PFSK-1 (cell line): ENCODE data around the gene MORN5.

Source experiments
- FOXP2 ChIP-seq: optimal IDR thresholded peaks from 2 replicates; pipeline ENCODE3; 2011; ENCODE audit warnings: borderline replicate concordance, control low read depth, inconsistent platforms; ENCODE audit not compliant: insufficient read depth; ENCODE audit errors: extremely low read length, extremely low read depth
- POLR2AphosphoS5 ChIP-seq: IDR thresholded peaks from 2 replicates; pipeline ENCODE4 v1.6.1; 2012; ENCODE audit warnings: low read depth, mild to moderate bottlenecking, control low read depth, low read length, moderate library complexity
- REST ChIP-seq, 2 experiments: IDR thresholded peaks; 2 replicates each; pipeline versions ENCODE4 v1.6.1 to v1.8.0; 2011 to 2012; ENCODE audit warnings: low read depth in 2 of 2, low read length in 2 of 2, control low read depth in 1 of 2, inconsistent platforms in 1 of 2, mild to moderate bottlenecking in 1 of 2, moderate library complexity in 1 of 2; ENCODE audit not compliant: insufficient read depth in 1 of 2
- SIN3A ChIP-seq: IDR thresholded peaks from 2 replicates; pipeline ENCODE4 v1.6.1; 2012; ENCODE audit warnings: mild to moderate bottlenecking, low read length, moderate library complexity, borderline replicate concordance; ENCODE audit not compliant: insufficient read depth
- TAF1 ChIP-seq: IDR thresholded peaks from 2 replicates; pipeline ENCODE4 v1.6.1; 2012; ENCODE audit warnings: low read length, control low read depth, borderline replicate concordance; ENCODE audit not compliant: insufficient read depth

Gene MORN5

GRCh38 chr9:122239722-122240121, 80.0 kb downstream of the MORN5 start:
- TF ChIP-seq FOXP2: no peak
- TF ChIP-seq REST (IDR thresholded peaks at IDR 0.05; ENCODE audit: insufficient read depth in 1 of 2, low read depth in 2 of 2, low read length in 2 of 2): no peak
- TF ChIP-seq SIN3A: no peak
- no peak for TF ChIP-seq POLR2AphosphoS5
- TF ChIP-seq TAF1: no peak

GRCh38 chr9:122244349-122244748, 84.6 kb downstream of the MORN5 start:
- TF ChIP-seq SIN3A (no peak), TAF1 (no peak), POLR2AphosphoS5 (no peak), FOXP2 (no peak), REST (IDR thresholded peaks at IDR 0.05; ENCODE audit: insufficient read depth in 1 of 2, low read depth in 2 of 2, low read length in 2 of 2) (no peak)

GRCh38 chr9:122246666-122247065, 87.0 kb downstream of the MORN5 start:
- no peak for TF ChIP-seq FOXP2
- no peak for TF ChIP-seq REST (IDR thresholded peaks at IDR 0.05; ENCODE audit: insufficient read depth in 1 of 2, low read depth in 2 of 2, low read length in 2 of 2)
- no peak for TF ChIP-seq POLR2AphosphoS5
- TF ChIP-seq SIN3A: no peak
- TF ChIP-seq TAF1: no peak

- no peak for TF ChIP-seq SIN3A
- no peak for TF ChIP-seq FOXP2
- no peak for TF ChIP-seq POLR2AphosphoS5
- TF ChIP-seq REST (IDR thresholded peaks at IDR 0.05; ENCODE audit: insufficient read depth in 1 of 2, low read depth in 2 of 2, low read length in 2 of 2): no peak
- no peak for TF ChIP-seq TAF1
These were observed 88.7 kb downstream of the MORN5 start for GRCh38 chr9:122248448-122248865.
